ENCODE results near the gene ACOXL.

The ACOXL gene

GRCh38 chr2:110904116-110904778, 171.9 kb downstream of the ACOXL start:
- in situ Hi-C loops (cut with HindIII; ENCODE audit: low sequenced_read_pairs) = no loop called here
- TF ChIP-seq CTCF (IDR thresholded peaks at IDR 0.05; ENCODE audit: low read depth, low read length) = no peak
- DNase-seq (ENCODE audit: low read depth, low spot score) = no peak

GRCh38 chr2:110904779-110905148, 172.4 kb downstream of the ACOXL start:
- in situ Hi-C loops (cut with HindIII; ENCODE audit: low sequenced_read_pairs) = no loop called here
- TF ChIP-seq CTCF (IDR thresholded peaks at IDR 0.05; ENCODE audit: low read depth, low read length) = no peak
- no peak for DNase-seq (ENCODE audit: low read depth, low spot score)
- no peak overlapping the region for H3K4me3 ChIP-seq (ENCODE audit: low read depth, low read length)

More at GRCh38 chr2:110904116-110904778, 171.9 kb downstream of the ACOXL start:
- H3K4me3 ChIP-seq (ENCODE audit: low read depth, low read length) = no peak overlapping the region

GRCh38 chr2:110905217-110905616, 172.8 kb downstream of the ACOXL start:
- no peak overlapping the region for H3K4me3 ChIP-seq (ENCODE audit: low read depth, low read length)
- TF ChIP-seq CTCF (IDR thresholded peaks at IDR 0.05; ENCODE audit: low read depth, low read length) = no peak
- DNase-seq (ENCODE audit: low read depth, low spot score) = no peak
- in situ Hi-C loops (cut with HindIII; ENCODE audit: low sequenced_read_pairs) = no loop called here

- H3K4me3 ChIP-seq (ENCODE audit: low read depth, low read length) = no peak overlapping the region
- in situ Hi-C loops (cut with HindIII; ENCODE audit: low sequenced_read_pairs) = no loop called here
- no peak for DNase-seq (ENCODE audit: low read depth, low spot score)
- TF ChIP-seq CTCF (IDR thresholded peaks at IDR 0.05; ENCODE audit: low read depth, low read length) = no peak
Measured at GRCh38 chr2:110906613-110907298, 174.4 kb downstream of the ACOXL start.

- in situ Hi-C loops (cut with HindIII; ENCODE audit: low sequenced_read_pairs) = no loop called here
- no peak overlapping the region for H3K4me3 ChIP-seq (ENCODE audit: low read depth, low read length)
- no peak for DNase-seq (ENCODE audit: low read depth, low spot score)
- TF ChIP-seq CTCF (IDR thresholded peaks at IDR 0.05; ENCODE audit: low read depth, low read length) = no peak
Measured at GRCh38 chr2:110909501-110909900, 177.1 kb downstream of the ACOXL start.

- TF ChIP-seq CTCF (IDR thresholded peaks at IDR 0.05; ENCODE audit: low read depth, low read length) = no peak
Measured at GRCh38 chr2:110910423-110910822, 178.1 kb downstream of the ACOXL start.

More at GRCh38 chr2:110910423-110910822, 178.1 kb downstream of the ACOXL start:
- in situ Hi-C loops (cut with HindIII; ENCODE audit: low sequenced_read_pairs) = no loop called here
- no peak for DNase-seq (ENCODE audit: low read depth, low spot score)
- no peak overlapping the region for H3K4me3 ChIP-seq (ENCODE audit: low read depth, low read length)

Data from astrocyte of the spinal cord (primary cell).